PFSK-1 (cell line): ENCODE results near the gene SCN1B.

ENCODE experiments used
- FOXP2 ChIP-seq: optimal IDR thresholded peaks from 2 replicates; pipeline ENCODE3; 2011; ENCODE audit warnings: borderline replicate concordance, control low read depth, inconsistent platforms; ENCODE audit not compliant: insufficient read depth; ENCODE audit errors: extremely low read length, extremely low read depth
- POLR2AphosphoS5 ChIP-seq: IDR thresholded peaks from 2 replicates; pipeline ENCODE4 v1.6.1; 2012; ENCODE audit warnings: low read depth, mild to moderate bottlenecking, control low read depth, low read length, moderate library complexity
- SIN3A ChIP-seq: IDR thresholded peaks from 2 replicates; pipeline ENCODE4 v1.6.1; 2012; ENCODE audit warnings: mild to moderate bottlenecking, low read length, moderate library complexity, borderline replicate concordance; ENCODE audit not compliant: insufficient read depth
- TAF1 ChIP-seq: IDR thresholded peaks from 2 replicates; pipeline ENCODE4 v1.6.1; 2012; ENCODE audit warnings: low read length, control low read depth, borderline replicate concordance; ENCODE audit not compliant: insufficient read depth
- TF ChIP-seq, protein P1 (sequence below), 2 experiments: IDR thresholded peaks; 2 replicates each; pipeline versions ENCODE4 v1.6.1 to v1.8.0; 2011 to 2012; ENCODE audit warnings: low read depth in 2 of 2, low read length in 2 of 2, control low read depth in 1 of 2, inconsistent platforms in 1 of 2, mild to moderate bottlenecking in 1 of 2, moderate library complexity in 1 of 2; ENCODE audit not compliant: insufficient read depth in 1 of 2

Gene SCN1B

DNA sequence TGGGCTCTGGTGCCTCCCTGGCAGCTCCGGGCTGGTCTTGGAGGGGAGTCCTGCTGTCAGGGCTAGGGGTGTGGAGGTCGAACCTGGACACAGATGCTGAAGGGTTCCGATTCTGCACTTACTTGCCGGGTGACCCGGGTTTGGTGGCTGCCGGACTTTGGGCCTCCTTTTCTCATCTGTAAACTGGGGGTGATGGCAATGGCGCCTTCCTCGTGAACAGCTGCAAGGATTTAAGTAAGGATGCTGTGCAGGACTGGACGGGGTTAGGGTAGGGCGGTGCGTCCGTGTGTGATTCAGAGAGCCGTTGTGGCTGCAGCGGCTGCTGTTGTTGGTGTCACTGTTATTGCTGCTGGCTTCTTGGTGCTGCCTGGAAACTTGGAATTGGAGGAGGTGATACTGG, 13.6 kb downstream of the SCN1B start:
- TF ChIP-seq, protein P1, sequence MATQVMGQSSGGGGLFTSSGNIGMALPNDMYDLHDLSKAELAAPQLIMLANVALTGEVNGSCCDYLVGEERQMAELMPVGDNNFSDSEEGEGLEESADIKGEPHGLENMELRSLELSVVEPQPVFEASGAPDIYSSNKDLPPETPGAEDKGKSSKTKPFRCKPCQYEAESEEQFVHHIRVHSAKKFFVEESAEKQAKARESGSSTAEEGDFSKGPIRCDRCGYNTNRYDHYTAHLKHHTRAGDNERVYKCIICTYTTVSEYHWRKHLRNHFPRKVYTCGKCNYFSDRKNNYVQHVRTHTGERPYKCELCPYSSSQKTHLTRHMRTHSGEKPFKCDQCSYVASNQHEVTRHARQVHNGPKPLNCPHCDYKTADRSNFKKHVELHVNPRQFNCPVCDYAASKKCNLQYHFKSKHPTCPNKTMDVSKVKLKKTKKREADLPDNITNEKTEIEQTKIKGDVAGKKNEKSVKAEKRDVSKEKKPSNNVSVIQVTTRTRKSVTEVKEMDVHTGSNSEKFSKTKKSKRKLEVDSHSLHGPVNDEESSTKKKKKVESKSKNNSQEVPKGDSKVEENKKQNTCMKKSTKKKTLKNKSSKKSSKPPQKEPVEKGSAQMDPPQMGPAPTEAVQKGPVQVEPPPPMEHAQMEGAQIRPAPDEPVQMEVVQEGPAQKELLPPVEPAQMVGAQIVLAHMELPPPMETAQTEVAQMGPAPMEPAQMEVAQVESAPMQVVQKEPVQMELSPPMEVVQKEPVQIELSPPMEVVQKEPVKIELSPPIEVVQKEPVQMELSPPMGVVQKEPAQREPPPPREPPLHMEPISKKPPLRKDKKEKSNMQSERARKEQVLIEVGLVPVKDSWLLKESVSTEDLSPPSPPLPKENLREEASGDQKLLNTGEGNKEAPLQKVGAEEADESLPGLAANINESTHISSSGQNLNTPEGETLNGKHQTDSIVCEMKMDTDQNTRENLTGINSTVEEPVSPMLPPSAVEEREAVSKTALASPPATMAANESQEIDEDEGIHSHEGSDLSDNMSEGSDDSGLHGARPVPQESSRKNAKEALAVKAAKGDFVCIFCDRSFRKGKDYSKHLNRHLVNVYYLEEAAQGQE (IDR thresholded peaks at IDR 0.05; ENCODE audit: insufficient read depth in 1 of 2, low read depth in 2 of 2, low read length in 2 of 2) = no peak
- TF ChIP-seq TAF1 = no peak

GRCh38 chr19:35044317-35045117, 14.2 kb downstream of the SCN1B start:
- TF ChIP-seq, protein P1 (IDR thresholded peaks at IDR 0.05; ENCODE audit: insufficient read depth in 1 of 2, low read depth in 2 of 2, low read length in 2 of 2) = no peak

DNA sequence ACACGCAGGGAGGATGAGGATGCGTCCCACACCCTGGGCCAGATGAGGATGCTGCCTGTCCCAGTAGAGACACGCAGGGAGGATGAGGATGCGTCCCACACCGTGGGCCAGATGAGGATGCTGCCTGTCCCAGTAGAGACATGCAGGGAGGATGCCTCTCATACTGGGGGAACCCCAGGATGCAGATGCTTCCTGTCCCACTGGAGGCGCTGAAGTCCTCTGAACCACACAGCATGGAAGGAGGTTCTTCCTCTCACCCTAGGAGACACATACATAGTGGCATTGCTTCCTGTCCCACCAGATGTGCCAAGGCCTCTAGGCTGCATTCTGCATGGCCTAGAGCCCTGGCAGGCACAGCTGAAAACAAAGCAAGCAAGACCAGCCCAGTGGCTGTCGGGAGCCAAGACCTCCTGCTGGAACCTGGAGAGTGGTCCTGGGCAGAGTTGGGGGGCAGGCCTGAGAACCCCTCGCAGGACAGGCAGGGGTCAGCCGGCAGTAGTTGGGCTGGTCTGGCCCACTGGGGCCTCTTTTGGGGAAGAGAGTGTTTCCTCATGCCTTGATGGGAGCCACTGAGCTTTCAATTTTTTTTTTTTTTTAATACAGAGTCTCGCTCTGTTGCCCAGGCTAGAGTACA, 15.5 kb downstream of the SCN1B start:
- no peak for TF ChIP-seq POLR2AphosphoS5
- no peak for TF ChIP-seq SIN3A
- no peak for TF ChIP-seq TAF1
- TF ChIP-seq, protein P1 (IDR thresholded peaks at IDR 0.05; ENCODE audit: insufficient read depth in 1 of 2, low read depth in 2 of 2, low read length in 2 of 2) = no peak
- no peak for TF ChIP-seq FOXP2

DNA sequence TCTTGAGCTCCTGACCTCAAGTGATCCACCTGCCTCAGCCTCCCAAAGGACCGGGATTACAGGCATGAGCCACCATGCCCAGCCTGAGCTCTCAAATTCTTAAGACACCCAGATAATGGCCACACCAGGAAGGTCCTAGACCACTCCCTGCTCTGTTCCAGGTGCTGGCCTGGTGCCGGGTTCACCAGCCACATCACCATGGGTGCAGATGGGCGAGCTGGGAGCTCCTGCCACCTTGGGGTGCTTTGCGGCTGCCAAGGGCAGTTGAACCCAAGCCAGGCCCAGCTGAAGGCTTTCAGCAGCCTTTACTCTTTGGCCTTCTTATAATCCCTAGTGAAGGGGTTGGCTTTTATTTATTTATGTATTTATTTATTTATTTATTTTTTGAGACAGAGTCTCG, 16.2 kb downstream of the SCN1B start:
- TF ChIP-seq TAF1 = no peak
- no peak for TF ChIP-seq SIN3A
- TF ChIP-seq, protein P1 (IDR thresholded peaks at IDR 0.05; ENCODE audit: insufficient read depth in 1 of 2, low read depth in 2 of 2, low read length in 2 of 2) = no peak
- no peak for TF ChIP-seq POLR2AphosphoS5
- no peak for TF ChIP-seq FOXP2

DNA sequence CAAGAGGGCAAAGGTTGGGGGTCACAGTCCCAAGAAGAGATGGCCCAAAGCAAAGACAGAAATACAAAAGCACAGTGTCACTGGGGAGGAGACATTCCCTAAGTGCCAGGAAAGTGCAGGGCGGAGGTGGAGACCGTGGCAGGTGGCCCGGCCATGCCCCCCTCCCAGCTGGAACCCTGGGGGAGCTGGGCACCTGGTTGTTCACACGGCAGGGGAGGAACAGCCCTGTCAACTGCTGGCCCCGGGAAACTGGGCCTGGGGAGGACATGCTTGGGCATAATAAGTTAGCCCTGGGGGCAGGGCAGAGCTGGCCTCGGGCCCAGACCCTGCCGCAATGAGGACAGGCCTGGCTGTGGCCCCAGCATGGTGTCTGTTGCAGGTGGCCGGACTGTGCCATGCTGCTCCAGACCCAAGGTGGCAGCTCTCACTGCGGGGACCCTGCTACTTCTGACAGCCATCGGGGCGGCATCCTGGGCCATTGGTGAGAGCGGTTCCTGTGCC, 18.7 kb downstream of the SCN1B start:
- TF ChIP-seq SIN3A (no peak), FOXP2 (no peak), POLR2AphosphoS5 (no peak)
